Activated CD8-positive, alpha-beta memory T cell treated with anti-CD3 and anti-CD28 coated beads for 1 hour (primary cell): Measurements from ENCODE around the gene PIGR.

Experiments used
- DNase-seq, 2 donors: peaks; one replicate each; pipeline ENCODE4 v3.0.0-alpha.2; 2020; ENCODE audit warnings: low read depth in 1 of 2; ENCODE audit errors: extremely low read depth in 1 of 2

The PIGR gene

DNA sequence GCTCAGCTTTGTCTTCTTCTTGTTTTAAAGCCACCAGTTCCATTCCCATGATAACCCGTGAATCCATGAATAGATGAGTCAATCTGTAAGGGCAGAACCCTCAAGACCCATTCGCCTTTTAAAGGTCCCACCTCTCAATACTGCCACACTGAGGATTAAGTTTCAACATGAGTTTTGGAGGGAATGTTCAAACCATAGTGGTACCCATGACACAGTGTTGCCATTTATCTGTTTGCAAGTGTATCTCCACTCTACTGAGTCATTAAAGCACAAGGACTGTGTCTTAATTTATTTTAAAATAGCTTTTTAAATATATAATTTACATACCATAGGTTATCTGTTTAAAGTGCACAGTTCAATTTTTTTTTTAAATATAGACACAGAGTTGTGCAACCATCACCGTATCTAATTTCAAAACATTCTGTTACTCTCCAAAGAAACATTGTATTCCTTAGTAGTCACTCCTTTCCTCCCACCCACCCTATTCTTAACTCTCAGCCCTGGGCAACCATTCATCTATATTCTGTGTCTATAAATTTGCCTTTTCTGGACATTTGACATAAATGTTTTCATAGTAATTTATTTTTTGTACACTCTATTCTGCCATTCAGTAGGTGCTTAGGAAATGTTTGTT is 53.8 kb downstream of the PIGR start:
- no peak for DNase-seq

DNA sequence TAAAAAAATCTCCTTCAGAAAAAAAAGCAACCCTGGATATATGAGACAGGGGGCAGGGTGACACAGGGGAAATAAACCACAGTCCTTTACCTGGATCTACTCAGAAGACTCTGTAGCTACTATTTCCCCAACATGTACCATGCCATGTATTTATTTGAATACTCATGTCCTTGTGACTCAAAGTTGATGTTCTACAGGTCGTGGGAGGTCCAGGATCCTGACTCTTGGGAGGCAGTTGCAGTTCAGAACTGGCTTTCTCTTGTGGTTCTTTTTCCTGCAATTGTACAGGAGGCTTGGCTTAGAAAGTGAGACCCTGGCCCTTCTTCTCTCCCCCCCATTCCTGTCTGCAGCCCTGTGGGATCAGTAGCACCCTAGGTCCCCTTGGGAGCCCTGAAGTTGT is 54.9 kb downstream of the PIGR start:
- no peak for DNase-seq

DNA sequence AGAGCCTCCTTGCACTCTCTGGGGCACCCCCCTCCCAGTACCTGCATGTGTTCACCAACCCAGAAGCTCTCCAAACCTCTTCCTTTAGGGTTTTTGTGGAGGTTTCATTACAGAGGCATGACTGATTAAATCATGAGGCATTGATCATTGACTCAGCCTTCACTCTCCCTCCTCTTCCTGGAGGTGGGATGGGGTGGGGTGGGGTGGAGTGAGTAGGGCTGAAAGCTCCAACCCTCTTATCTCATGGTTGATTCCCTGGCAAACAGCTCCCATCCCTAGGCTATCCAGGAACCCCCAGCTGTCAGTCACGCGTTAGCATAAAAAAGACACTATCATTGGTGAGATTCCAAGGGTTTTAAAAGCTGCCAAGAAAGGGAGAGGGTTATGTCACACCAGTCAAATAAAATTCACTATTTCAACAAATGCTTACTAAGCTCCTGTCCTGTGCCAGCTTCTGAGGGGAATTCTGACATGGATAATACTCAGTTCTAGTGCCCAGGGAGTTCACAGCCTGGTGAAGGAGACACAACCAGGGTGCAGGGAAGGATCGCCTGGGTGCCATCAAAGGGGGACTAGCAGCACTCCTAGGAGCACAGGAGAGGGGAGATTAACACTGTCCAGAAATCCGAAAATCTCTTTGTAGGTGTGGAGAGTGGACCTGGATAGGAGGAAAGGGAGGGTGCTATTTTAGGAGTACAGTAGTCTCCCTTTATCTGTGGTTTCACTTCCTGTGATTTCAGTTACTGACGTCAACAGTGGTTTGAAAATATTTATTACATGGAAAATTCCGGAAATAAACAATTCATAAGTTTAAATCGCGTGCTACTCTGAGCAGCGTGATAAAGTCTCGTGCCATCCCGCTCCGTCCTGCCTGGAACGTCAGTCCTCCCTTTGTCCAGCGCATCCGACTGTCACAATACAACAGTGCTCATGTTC is 55.9 kb downstream of the PIGR start:
- no peak for DNase-seq

DNA sequence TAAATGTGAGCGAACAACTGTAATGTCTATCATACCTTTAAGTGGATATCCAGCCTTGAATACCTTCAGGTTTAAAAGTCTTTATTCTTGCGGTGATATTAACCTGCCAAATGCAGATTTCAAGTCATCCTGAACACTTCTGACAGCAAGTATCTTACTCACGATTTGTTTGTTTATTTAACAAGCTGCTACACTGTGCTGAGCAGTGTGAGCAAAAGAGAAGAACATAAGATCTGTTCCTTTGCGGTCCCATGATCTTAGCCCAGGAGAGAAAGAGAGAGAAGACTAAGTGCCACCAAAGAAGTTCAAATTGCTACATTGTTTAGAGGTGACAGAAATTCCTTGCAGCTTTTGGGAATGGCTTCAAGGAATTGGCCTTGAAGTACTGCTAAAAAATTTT is 58.6 kb downstream of the PIGR start:
- no peak for DNase-seq

DNA sequence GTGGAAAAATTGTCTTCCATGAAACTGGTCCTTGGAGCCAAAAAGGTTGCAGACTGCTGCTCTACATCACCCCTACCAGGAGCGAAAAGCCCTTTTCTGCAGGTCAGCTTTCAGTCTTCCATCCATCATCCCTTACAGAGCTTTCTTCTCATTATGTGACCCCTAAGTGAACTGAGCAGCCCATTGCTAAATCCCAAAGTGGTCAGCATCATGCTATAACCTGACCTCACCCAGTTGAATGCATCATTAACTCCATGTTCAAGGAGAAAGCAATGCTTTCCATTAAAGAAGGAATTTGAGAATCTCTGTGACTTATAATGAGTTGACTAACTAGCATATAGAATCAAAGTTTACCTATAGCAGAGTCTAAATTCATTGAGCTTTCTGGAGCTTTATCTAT is 59.4 kb downstream of the PIGR start:
- no peak for DNase-seq

DNA sequence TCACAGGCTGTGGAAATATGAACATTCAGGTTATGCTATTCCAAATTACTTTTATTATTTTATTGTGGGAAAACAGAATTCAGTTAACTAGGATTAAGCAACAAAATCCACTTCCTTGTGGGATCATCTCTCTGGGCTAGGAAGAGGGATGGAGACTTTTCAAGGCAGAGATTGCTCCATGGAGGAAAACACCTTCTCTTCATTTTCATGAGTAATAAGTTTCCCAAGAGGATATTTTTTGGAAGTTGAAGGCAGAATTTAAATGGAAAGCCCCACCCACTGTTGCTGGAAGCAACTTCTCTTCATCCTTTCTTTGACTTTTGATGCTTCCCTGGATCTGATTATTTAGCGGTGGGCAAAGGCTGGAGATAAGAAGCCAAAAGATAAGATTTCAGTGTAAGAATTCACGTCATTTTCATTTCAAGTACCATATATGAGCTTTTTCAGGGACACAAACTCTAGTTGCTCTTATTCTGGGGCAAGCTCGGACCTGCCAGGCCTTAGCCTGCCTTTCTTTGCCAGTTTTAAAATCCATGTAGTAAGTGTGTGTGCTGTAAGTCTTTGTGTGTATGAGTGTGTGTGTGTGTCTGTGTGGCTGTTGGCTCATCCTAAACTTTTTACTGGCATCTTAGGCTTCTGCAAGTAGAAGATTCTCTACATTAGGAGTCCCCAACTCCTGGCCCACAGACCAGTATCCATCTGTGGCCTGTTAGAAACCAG is 60.8 kb downstream of the PIGR start:
- DNase-seq, result no peak

DNA sequence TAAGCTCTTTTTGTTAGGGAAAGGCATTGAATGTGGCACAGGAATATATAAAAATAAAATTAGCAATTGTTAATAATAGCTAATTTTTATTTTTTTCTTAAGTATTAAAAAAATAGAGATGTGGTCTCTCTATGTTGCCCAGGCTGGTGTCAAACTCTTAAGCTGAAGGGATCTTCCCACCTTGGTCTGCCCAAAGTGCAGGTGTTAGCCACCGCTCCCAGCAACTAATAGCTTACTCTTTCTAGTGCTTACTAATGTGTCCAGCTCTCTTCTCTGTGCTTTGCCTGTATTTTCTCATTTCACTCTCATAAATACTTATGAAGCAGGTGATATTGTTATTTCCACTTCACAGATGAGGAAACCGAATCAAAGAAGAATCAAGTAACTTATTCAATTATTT is 62.4 kb downstream of the PIGR start:
- no peak for DNase-seq

DNA sequence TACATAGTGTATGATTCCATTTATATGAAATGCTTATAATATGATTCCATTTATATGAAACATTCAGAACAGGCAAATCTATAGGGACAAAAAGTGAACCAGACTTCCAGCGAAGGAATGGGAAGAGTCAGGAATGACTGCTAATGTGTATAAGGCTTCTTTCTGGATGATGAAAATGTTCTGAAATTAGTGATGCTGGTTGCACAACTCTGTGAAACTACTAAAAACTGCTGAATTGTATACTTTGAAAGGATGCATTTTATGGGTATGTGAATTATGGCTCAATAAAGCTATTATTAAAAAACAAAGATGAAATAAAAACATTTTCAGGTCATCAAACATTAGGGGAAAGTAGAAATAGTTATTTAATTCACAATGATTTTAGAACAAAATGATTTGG is 63.1 kb downstream of the PIGR start:
- no peak for DNase-seq

DNA sequence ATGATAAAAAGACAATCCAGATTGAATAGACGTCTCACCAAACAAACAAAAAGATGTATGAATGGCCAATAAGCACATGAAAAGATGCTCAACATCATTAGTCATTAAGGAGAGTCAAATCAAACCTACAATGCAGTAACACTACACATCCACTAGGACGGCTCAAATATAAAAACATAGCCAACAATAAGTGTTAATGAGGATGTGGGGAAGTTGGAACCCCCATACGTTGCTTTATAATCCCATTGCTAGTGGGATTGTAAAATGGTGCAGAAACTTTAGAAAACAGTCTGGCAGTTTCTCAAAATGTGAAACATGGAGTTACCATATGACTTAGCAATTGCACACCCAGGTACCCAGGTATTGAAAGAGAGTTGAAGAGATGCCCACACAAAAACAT is 63.7 kb downstream of the PIGR start:
- DNase-seq, result no peak

DNA sequence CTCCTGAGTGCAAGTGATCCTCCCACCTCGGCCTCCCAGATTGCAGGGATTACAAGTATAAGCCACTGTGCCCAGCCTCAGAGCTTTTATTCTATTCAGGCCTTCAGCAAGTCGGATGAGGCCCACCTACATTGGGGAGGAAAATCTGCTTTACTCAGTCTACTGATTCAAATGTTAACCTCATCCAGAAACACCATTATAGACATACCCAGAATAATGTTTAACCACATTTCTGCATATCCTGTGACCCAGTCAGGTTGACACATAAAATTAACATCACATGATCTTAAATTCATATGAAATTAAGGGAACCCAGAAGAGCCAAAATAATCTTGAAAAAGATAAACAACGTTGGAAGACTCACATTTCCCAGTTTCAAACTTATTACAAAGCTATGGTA is 66.0 kb downstream of the PIGR start:
- DNase-seq, result no peak
